IMR-90 (cell line): ENCODE results near the gene OR4D9. TPM values are rescaled to one million over a fixed set of nuclear protein-coding genes. Genes with fewer than 3 reads are reported as not detected.
"Not testable (repeated sequence)": the region's sequence is repeated elsewhere in the genome, so short reads cannot be mapped to it uniquely, and the experiment has no call there.

ENCODE experiments used
- ATAC-seq: fragments of 200-7000 bp; cut with Tn5 transposase; 2 replicates; pipeline ENCODE4 v1.9.1; 2020; ENCODE audit warnings: low read depth, mild to moderate bottlenecking, moderate library complexity
- BruUV-seq: library from RNA; stranded (reverse); fragments of 400-500 nt; replicated peaks from 2 replicates; lab custom pipeline; 2021; lab: Mats Ljungman, UMichigan
- CTCF ChIA-PET: fragments of 300-600 bp; formaldehyde crosslinking; extraction: SDS; loops from one replicate; lab custom pipeline; 2021; ENCODE audit warnings: antibody characterized with exemption; lab: Yijun Ruan, JAX
- POLR2A ChIA-PET: fragments of 300-600 bp; sonication (Branson Sonifier 250); formaldehyde crosslinking; loops from one replicate; lab custom pipeline; 2022; ENCODE audit warnings: antibody characterized with exemption; ENCODE audit not compliant: unreplicated experiment; lab: Charles Lee
- DNase-seq: peaks from one replicate; pipeline ENCODE4 v3.0.0; 2013
- H2AFZ ChIP-seq: replicated peaks from 2 replicates; pipeline ENCODE3; 2013; ENCODE audit warnings: low read length, mild to moderate bottlenecking; ENCODE audit not compliant: poor library complexity
- H2AK5ac ChIP-seq: 2 replicates; pipeline ENCODE4 v1.6.1; 2013; ENCODE audit warnings: low read depth, low read length, inconsistent platforms
- H2AK9ac ChIP-seq: replicated peaks from 2 replicates; pipeline ENCODE3; 2013; ENCODE audit warnings: mild to moderate bottlenecking, low read depth, low read length, moderate library complexity; ENCODE audit not compliant: poor library complexity
- H2BK120ac ChIP-seq: 2 replicates; pipeline ENCODE4 v1.6.1; 2013; ENCODE audit warnings: low read depth, low read length, inconsistent platforms
- H2BK15ac ChIP-seq: 3 replicates; pipeline ENCODE4 v1.6.1; 2013; ENCODE audit warnings: low read depth, low read length, inconsistent platforms
- H2BK20ac ChIP-seq: 2 replicates; pipeline ENCODE4 v1.6.1; 2013; ENCODE audit warnings: low read depth, mild to moderate bottlenecking, inconsistent platforms, low read length, moderate library complexity
- H2BK5ac ChIP-seq: 2 replicates; pipeline ENCODE4 v1.6.1; 2013; ENCODE audit warnings: mild to moderate bottlenecking, low read depth, low read length, inconsistent platforms; ENCODE audit not compliant: poor library complexity, severe bottlenecking
- H3K14ac ChIP-seq: replicated peaks from 2 replicates; pipeline ENCODE4 v1.6.1; 2013; ENCODE audit warnings: low read depth, low read length, inconsistent platforms
- H3K18ac ChIP-seq: 2 replicates; pipeline ENCODE4 v1.6.1; 2013; ENCODE audit warnings: low read depth, low read length, control low read depth
- H3K23ac ChIP-seq: 2 replicates; pipeline ENCODE4 v1.6.1; 2013; ENCODE audit warnings: low read depth, low read length, inconsistent platforms
- H3K27ac ChIP-seq: 2 replicates; pipeline ENCODE4 v1.5.1; 2013; ENCODE audit warnings: mild to moderate bottlenecking, control low read depth, low read length; ENCODE audit not compliant: insufficient read depth
- H3K27me3 ChIP-seq: 2 replicates; pipeline ENCODE4 v1.6.1; 2013; ENCODE audit warnings: low read length; ENCODE audit not compliant: control insufficient read depth, insufficient read depth
- H3K36me3 ChIP-seq: 2 replicates; pipeline ENCODE4 v1.6.1; 2013; ENCODE audit warnings: low read length, mixed read lengths; ENCODE audit not compliant: control insufficient read depth, insufficient read depth
- H3K4ac ChIP-seq: 2 replicates; pipeline ENCODE4 v1.6.1; 2013; ENCODE audit warnings: low read depth, low read length, inconsistent platforms
- H3K4me1 ChIP-seq: 2 replicates; pipeline ENCODE4 v1.6.1; 2013; ENCODE audit warnings: low read length, mixed read lengths; ENCODE audit not compliant: control insufficient read depth, insufficient read depth
- H3K4me2 ChIP-seq: 2 replicates; pipeline ENCODE4 v1.6.1; 2013; ENCODE audit warnings: low read depth, mild to moderate bottlenecking, control low read depth, low read length, moderate library complexity
- H3K4me3 ChIP-seq: 2 replicates; pipeline ENCODE4 v1.5.1; 2013; ENCODE audit warnings: low read depth, mild to moderate bottlenecking, control low read depth, low read length, moderate library complexity; ENCODE audit not compliant: insufficient read depth
- H3K56ac ChIP-seq: 2 replicates; pipeline ENCODE4 v1.6.1; 2013; ENCODE audit warnings: low read length, inconsistent platforms; ENCODE audit not compliant: insufficient read depth; ENCODE audit errors: extremely low read depth
- H3K79me1 ChIP-seq, 2 experiments: 2 replicates each; pipeline ENCODE4 v1.6.1; 2013; ENCODE audit warnings: low read length in 2 of 2, inconsistent platforms in 1 of 2, low read depth in 1 of 2
- H3K9ac ChIP-seq: 2 replicates; pipeline ENCODE4 v1.6.1; 2013; ENCODE audit warnings: low read depth, low read length, control low read depth
- H3K9me1 ChIP-seq: 2 replicates; pipeline ENCODE4 v1.6.1; 2013; ENCODE audit warnings: low read length, inconsistent platforms; ENCODE audit not compliant: insufficient read depth
- H3K9me3 ChIP-seq: 2 replicates; pipeline ENCODE4 v1.6.1; 2013; ENCODE audit warnings: low read length; ENCODE audit not compliant: control insufficient read depth, insufficient read depth
- H4K20me1 ChIP-seq: 2 replicates; pipeline ENCODE4 v1.6.1; 2013; ENCODE audit warnings: low read length, inconsistent platforms; ENCODE audit not compliant: insufficient read depth
- H4K5ac ChIP-seq: 2 replicates; pipeline ENCODE4 v1.6.1; 2013; ENCODE audit warnings: mild to moderate bottlenecking, low read depth, low read length, control low read depth
- H4K8ac ChIP-seq, 2 experiments: 2 replicates each; pipeline ENCODE4 v1.6.1; 2013; ENCODE audit warnings: low read depth in 2 of 2, low read length in 2 of 2, control low read depth in 1 of 2, inconsistent platforms in 1 of 2
- H4K91ac ChIP-seq: 2 replicates; pipeline ENCODE4 v1.6.1; 2013; ENCODE audit warnings: low read depth, low read length, inconsistent platforms; ENCODE audit not compliant: insufficient read depth
- WGBS, 2 experiments: methylation state at CpG; one replicate each; pipeline versions ENCODE4 v1.1.5 to v1.1.7; 2013; ENCODE audit warnings: missing lambda C conversion rate in 2 of 2; ENCODE audit not compliant: insufficient read length in 1 of 2; ENCODE audit errors: extremely low coverage in 2 of 2; 5-methylcytosine and 5-hydroxymethylcytosine counted together
- dilution Hi-C: fragments of 300-500 bp; cut with HindIII; formaldehyde crosslinking; loops from one replicate; pipeline ENCODE4 v1.14.3; 2018; ENCODE audit warnings: low sequenced_read_pairs; ENCODE audit not compliant: unreplicated experiment
- in situ Hi-C: fragments of 300-500 bp; cut with MboI; formaldehyde crosslinking; loops from 3 replicates; pipeline ENCODE4 v1.14.3; 2019; ENCODE audit warnings: low sequenced_read_pairs, inconsistent platforms, mixed read lengths
- intact Hi-C: fragments of 100-400 bp; cut with micrococcal nuclease; formaldehyde crosslinking; loops from 2 replicates; pipeline ENCODE4 v1.10.0; 2022
- polyA plus RNA-seq, 3 experiments: library from polyadenylated mRNA; depleted of rRNA; stranded (reverse); fragments of >200 nt; gene quantifications; 2 replicates each; pipeline ENCODE4 v1.2.3, GENCODE V29; 2012; ENCODE audit warnings: low replicate concordance in 1 of 3
- total RNA-seq: library from RNA; depleted of rRNA; stranded (reverse); fragments of >200 nt; gene quantifications from 2 replicates; pipeline ENCODE4 v1.2.3, GENCODE V29; 2012

The OR4D9 gene
- total and polyA plus RNA-seq, 2 of the 4 experiments (the other 2 are of a cell fraction), result not detected

GRCh38 chr11:59543713-59544112 lies 32.4 kb downstream of the OR4D9 start:
- H3K9me3 ChIP-seq, POLR2A ChIA-PET, H2AFZ ChIP-seq, ATAC-seq, H3K4me3 ChIP-seq, H3K4me2 ChIP-seq, H4K5ac ChIP-seq, H3K79me1 ChIP-seq, H3K18ac ChIP-seq, H3K27ac ChIP-seq, H3K27me3 ChIP-seq, H4K20me1 ChIP-seq, H2AK9ac ChIP-seq, H3K14ac ChIP-seq, H3K9ac ChIP-seq, H3K23ac ChIP-seq, H2AK5ac ChIP-seq, H3K9me1 ChIP-seq, H2BK15ac ChIP-seq, H4K8ac ChIP-seq, in situ Hi-C loops, H3K56ac ChIP-seq, DNase-seq, H4K91ac ChIP-seq, intact Hi-C loops, H3K36me3 ChIP-seq, H2BK20ac ChIP-seq, dilution Hi-C loops, H3K4ac ChIP-seq, H2BK120ac ChIP-seq, H2BK5ac ChIP-seq, BruUV-seq, H3K4me1 ChIP-seq, CTCF ChIA-PET: not testable (repeated sequence)
- WGBS, 2 experiments, result no CpG with 5 or more reads among the region's 3 CpGs
